ENCODE data around the gene POLE4.

POLE4 gene

DNA sequence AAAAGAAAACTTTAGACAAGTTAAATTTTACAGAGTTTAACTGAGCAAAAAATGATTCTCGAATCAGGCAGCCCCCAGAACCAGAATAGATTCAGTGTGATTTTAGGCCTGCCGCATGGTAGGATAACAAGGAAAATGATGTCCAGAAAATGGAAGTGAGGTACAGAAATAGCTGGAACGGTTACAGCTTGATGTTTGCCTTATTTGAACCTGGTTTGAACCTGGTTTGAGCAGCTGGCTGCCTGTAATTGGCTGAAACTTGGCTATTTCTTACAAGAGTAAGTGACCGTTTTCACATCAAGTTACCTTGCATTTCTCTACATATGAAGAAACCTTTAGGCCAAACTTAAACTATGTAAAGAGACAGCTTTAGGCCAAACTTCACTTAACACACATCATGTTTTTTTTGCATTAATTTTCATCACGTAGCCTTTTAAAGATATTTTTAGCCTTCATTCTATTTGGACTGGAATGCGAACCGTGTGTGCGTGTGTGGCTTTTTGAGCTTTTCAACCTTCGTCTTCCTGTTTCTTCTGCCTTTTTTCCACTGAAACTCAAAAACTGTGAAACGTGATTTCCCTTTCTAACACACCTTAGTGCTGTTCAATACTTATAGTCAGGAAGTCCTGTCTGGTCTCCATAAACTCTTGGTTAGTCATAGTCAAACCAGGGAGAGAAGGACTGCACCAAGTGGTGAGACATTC, 4.5 kb upstream of the POLE4 start:
- no peak overlapping the region for H3K4me3 ChIP-seq (ENCODE audit: low read depth, low read length)
- DNase-seq (ENCODE audit: low read depth) = no peak
- TF ChIP-seq POLR2A (IDR thresholded peaks at IDR 0.05; ENCODE audit: extremely low read depth, insufficient read length) = no peak

DNA sequence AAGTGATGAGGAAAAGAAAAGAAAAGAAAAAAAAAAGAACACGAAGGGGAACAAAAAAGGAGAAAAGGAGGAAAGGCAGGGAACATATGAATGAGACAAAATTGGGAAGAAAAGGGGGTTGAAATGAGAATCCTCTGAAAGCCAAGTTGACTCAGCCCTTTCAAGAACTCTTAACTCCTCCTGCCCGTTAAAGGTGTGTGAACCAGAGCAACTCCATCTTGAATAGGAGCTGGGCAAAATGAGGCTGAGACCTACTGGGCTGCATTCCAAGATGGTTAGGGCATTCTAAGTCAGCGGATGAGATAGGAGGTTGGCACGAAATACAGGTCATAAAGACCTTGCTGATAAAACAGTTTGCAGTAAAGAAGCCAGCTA, 4.0 kb upstream of the POLE4 start:
- no peak for DNase-seq (ENCODE audit: low read depth)
- no peak overlapping the region for H3K4me3 ChIP-seq (ENCODE audit: low read depth, low read length)
- TF ChIP-seq, protein P1, sequence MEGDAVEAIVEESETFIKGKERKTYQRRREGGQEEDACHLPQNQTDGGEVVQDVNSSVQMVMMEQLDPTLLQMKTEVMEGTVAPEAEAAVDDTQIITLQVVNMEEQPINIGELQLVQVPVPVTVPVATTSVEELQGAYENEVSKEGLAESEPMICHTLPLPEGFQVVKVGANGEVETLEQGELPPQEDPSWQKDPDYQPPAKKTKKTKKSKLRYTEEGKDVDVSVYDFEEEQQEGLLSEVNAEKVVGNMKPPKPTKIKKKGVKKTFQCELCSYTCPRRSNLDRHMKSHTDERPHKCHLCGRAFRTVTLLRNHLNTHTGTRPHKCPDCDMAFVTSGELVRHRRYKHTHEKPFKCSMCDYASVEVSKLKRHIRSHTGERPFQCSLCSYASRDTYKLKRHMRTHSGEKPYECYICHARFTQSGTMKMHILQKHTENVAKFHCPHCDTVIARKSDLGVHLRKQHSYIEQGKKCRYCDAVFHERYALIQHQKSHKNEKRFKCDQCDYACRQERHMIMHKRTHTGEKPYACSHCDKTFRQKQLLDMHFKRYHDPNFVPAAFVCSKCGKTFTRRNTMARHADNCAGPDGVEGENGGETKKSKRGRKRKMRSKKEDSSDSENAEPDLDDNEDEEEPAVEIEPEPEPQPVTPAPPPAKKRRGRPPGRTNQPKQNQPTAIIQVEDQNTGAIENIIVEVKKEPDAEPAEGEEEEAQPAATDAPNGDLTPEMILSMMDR (IDR thresholded peaks at IDR 0.05; ENCODE audit: low read depth, low read length) = no peak
- TF ChIP-seq, protein P2, sequence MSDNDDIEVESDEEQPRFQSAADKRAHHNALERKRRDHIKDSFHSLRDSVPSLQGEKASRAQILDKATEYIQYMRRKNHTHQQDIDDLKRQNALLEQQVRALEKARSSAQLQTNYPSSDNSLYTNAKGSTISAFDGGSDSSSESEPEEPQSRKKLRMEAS (IDR thresholded peaks at IDR 0.05; ENCODE audit: low read depth, low read length) = no peak
- TF ChIP-seq POLR2A (IDR thresholded peaks at IDR 0.05; ENCODE audit: extremely low read depth, insufficient read length) (no peak), MYC (IDR thresholded peaks at IDR 0.05; ENCODE audit: low read depth, low read length) (no peak)

DNA sequence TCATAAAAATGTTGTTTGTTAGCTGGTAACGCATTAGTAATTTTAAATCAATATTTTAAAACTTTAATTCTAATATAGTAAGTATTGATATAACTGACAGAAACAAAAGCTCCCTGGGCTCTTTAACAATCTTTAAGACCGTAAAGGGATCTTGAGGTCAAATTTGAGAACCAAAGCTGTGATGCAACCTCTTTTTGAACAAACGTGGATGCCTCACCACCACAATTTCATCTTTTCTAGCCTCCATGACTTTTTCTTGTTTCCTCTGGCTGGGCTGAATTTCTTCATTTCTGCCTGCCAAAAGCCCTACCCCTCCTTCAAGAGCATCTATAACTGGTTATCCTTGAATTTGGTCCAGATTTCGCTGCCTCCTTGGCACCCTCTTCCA, 563 bp upstream of the POLE4 start:
- peak; percentile 74 for DNase-seq (ENCODE audit: low read depth)
- H3K4me3 ChIP-seq (ENCODE audit: low read depth, low read length) = peak overlapping the region; percentile 30
- TF ChIP-seq MYC (IDR thresholded peaks at IDR 0.05; ENCODE audit: low read depth, low read length) = no peak; the same call in 1 of the 2 replicates
- TF ChIP-seq, protein P1 (IDR thresholded peaks at IDR 0.05; ENCODE audit: low read depth, low read length) = no peak
- no peak for TF ChIP-seq POLR2A (IDR thresholded peaks at IDR 0.05; ENCODE audit: extremely low read depth, insufficient read length)
- TF ChIP-seq, protein P2 (IDR thresholded peaks at IDR 0.05; ENCODE audit: low read depth, low read length) = no peak

DNA sequence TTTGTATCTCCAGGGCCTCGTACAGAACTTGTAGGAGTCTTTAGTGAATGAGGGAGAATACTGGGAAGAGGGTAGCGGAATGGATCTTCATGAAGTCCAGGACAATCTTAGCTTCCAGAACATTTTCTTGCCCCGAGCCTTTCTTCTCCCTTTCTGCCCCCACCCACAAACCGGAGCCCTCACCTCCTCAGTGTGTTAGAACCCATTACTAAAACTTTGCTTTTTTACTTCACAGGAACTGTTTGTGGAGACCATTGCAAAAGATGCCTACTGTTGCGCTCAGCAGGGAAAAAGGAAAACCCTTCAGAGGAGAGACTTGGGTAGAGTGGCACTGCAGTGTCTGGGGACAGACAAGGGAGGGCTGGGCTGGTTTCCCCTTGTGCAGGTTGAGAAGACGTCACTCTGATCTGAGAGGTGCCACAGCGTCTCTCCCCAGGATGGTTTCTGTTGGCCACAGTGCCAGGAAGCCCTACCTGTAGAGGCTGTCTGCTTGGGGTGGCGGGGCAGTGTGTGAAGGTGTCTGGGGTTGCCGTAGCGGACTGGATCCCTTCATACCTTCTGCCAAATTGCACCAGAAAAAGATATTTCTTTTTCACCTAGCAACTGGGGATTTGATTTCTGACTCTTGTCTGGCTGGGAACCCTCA, 786 bp downstream of the POLE4 start:
- TF ChIP-seq MYC (IDR thresholded peaks at IDR 0.05; ENCODE audit: low read depth, low read length) (no peak), POLR2A (IDR thresholded peaks at IDR 0.05; ENCODE audit: extremely low read depth, insufficient read length) (no peak)
- TF ChIP-seq, protein P2 (IDR thresholded peaks at IDR 0.05; ENCODE audit: low read depth, low read length) = no peak
- TF ChIP-seq, protein P1 (IDR thresholded peaks at IDR 0.05; ENCODE audit: low read depth, low read length) = no peak
- H3K4me3 ChIP-seq (ENCODE audit: low read depth, low read length) = peak overlapping the region; percentile 66
- DNase-seq (ENCODE audit: low read depth) = no peak

DNA sequence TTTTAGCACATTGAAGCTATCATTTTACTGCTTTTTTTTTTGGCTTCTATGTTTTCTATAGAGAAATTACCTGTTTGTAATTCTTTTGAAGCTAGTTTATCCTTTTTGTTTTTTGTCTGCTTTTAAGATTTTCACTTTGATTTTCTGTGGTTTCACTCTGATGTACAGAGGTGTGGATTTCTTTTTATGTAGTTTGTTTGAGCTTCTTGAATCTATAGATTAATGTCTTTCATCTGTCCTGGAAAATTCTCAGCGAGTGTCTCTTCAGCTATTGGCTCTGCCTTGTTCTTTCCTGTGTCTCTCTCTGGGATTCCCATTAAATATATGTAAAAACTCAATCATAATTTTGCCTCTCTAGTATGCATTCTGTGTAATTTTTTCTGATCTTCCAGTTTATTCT, 8.4 kb downstream of the POLE4 start:
- H3K4me3 ChIP-seq (ENCODE audit: low read depth, low read length) = no peak overlapping the region
- DNase-seq (ENCODE audit: low read depth) = no peak
- no peak for TF ChIP-seq MYC (IDR thresholded peaks at IDR 0.05; ENCODE audit: low read depth, low read length)
- TF ChIP-seq POLR2A (IDR thresholded peaks at IDR 0.05; ENCODE audit: extremely low read depth, insufficient read length) = no peak
- TF ChIP-seq, protein P1 (IDR thresholded peaks at IDR 0.05; ENCODE audit: low read depth, low read length) = no peak
- TF ChIP-seq, protein P2 (IDR thresholded peaks at IDR 0.05; ENCODE audit: low read depth, low read length) = no peak

DNA sequence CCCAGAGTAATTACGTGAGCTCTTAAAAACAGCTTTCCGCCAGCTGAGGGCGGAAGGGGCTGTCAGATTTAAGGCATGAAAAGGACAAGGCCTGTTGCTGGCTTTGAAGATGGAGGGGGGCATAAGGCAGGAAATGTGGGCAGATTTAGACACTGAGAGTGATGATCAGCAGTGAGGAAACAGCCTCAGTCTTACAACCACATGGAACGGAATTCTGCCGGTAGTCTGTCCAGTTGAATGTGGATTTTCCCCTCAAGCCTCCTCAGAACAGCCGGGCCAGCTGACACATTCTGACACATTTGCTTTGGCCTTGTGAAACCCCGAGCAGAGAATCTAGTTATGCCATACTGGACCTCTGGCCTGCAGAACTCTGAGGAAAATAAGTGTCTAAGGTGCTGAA, 16.6 kb downstream of the POLE4 start:
- no peak overlapping the region for H3K4me3 ChIP-seq (ENCODE audit: low read depth, low read length)
- TF ChIP-seq, protein P2 (IDR thresholded peaks at IDR 0.05; ENCODE audit: low read depth, low read length) = no peak
- TF ChIP-seq POLR2A (IDR thresholded peaks at IDR 0.05; ENCODE audit: extremely low read depth, insufficient read length) (no peak), MYC (IDR thresholded peaks at IDR 0.05; ENCODE audit: low read depth, low read length) (no peak)
- TF ChIP-seq, protein P1 (IDR thresholded peaks at IDR 0.05; ENCODE audit: low read depth, low read length) = no peak
- DNase-seq (ENCODE audit: low read depth) = no peak

Data from NB4 (cell line).